GM18505 (cell line): ENCODE data around the gene PCDH8.
"Not testable (repeated sequence)": the region's sequence is repeated elsewhere in the genome, so short reads cannot be mapped to it uniquely, and the experiment has no call there.

Experiments used
- ATAC-seq: cut with Tn5 transposase; IDR thresholded peaks from one replicate; pipeline ENCODE4 v1.9.1; 2021; ENCODE audit not compliant: unreplicated experiment
- POLR2A ChIP-seq: IDR thresholded peaks from 4 replicates; pipeline ENCODE4 v1.6.1; 2011; ENCODE audit warnings: borderline replicate concordance; ENCODE audit not compliant: insufficient read depth, insufficient read length; ENCODE audit errors: extremely low read depth

The PCDH8 gene

DNA sequence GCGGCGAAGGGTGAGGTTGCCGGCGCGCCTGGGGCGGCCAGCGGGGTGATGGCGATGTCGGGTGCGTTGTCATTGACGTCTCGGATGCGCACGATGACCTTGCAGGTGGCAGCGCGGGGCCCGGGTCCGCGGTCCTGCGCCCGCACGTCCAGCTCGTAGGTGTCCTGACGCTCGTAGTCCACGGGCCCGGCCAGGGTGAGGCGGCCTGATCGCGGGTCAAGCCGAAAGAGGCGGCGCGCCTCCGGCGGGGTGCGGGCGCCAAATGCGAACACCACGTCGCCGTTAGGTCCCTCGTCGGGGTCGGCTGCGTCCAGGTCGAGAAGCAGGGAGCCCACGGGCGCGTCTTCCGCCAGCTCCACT, 1.1 kb downstream of the PCDH8 start:
- no peak for TF ChIP-seq POLR2A
- no peak for ATAC-seq

DNA sequence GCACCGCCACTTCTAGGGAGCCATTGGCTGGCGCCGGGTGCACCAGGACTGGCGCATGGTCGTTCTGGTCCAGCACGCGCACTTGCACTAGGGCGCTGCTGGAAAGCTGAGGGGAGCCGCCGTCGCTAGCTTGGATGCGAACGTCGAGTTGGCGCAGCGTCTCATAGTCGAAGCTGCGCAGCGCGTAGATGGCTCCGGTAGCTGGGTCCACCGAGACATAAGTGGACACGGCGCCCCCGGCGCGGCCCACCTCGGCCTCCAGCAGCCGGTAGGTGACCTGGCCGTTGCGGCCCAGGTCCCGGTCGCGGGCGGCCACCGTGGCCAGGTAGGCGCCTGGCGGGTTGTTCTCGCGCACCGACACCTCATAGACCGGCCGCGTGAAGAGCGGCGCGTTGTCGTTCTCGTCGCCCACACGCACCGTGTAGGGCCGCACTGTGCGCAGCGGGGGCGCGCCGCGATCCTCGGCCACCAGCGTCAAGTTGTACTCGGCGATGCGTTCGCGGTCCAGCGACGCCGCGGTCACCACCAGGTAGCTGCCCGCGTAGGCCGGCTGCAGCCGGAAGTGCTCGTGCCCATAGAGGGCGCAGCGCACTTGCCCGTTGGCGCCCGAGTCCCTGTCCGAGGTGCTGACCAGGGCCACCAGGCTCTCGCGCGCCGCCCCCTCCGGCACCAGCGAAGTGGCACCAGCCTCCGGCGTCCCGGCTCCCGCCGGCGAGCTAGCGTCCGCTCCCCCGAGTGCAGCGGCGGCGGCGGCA, 1.7 kb downstream of the PCDH8 start:
- TF ChIP-seq POLR2A, result no peak
- no peak for ATAC-seq

DNA sequence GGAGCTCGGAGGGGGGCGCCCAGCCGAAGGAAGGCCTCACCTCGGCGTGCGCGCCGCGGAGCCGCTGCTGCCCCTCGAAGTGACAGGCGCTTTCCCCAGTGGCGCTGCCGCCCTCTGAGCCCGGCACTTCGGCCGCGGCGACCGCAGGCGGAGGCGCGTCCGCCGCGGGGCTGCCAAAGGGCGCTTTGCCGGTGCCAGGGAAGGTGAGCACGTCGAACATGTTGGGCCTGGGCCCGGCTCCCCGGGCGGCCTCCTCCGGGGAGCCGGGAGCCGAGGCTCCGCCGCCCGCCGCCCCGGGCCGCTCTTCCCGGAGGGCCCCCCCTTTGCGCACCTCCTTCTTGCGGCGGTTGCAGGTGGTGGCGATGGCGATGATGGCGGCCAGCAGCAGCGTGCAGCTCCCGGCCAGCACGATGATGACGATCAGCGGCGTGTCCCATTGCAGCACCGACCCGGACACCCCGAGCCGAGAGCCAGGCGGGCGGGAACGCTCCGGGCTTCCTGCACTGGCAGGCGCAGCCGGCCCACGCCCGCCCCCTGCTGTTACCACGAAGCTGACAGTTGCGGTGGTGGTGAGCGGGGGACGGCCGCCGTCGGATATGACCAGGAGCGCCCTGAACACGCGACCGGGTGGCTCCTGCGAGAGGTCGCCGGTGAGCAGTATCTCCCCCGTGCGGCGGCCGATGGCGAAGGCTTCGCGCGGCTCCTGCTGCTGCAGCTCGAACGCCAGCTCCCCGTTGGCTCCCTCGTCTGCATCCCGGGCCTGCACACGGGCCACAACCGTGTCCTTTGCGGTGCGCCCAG, 2.5 kb downstream of the PCDH8 start:
- ATAC-seq, result no peak
- no peak for TF ChIP-seq POLR2A

DNA sequence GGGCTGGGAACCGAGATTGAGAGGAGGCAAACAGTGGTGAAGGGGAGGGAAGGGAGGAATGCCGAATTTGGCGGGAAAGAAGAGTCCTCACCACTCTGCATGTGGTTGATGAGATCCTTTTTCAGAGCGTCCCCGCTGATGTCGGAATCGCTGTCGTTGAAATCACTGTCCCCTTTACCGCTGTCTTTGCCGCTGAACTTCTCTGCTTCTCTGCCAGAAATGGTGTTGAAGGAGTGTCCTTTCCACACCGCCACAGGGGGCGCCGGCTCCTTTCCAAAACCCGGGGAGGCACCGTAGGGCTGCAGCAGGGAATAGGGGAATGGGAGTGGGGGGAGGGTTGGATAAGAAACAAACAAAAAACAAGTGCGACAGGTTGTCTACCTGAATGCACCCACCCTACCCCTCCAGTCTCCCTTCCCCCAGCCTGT, 3.1 kb downstream of the PCDH8 start:
- no peak for TF ChIP-seq POLR2A
- no peak for ATAC-seq

DNA sequence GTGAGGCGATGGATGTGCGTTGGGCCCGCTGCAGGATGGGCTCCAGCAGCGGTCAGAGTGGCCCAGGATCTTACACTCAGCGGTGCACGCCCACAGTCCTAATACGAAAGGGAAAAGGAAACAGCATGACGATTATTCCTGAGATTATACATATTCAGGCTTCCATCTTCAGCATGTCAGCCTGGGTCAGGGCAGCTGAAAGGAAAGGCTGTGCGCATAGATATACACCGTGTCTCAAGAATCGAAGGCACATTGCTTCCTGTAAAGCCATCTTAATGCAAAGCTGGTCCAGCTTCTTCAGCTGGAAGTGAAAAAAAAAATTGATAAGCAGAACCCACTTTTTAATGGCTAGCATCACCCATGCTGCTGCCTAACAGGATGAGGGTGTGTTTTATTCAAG, 3.6 kb downstream of the PCDH8 start:
- no peak for ATAC-seq
- TF ChIP-seq POLR2A, result no peak

DNA sequence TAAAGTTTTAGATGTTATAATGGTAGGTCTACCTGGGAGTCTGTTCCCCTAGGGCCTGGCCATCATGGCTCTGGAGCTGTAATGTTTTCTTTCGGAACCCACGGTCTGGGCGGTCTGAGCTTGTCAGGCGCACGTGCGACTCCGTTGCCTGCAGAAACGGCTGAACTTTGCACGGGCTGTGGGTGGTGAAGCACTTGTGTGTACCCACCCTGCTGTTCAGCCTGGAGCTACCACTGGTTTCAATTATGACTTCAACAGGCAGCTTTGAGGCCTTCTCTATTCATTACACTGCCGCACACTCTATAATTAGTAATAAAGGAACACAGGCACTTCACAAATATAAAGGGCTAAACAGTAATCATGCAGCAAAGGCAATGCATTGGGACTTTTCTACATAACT, 6.0 kb downstream of the PCDH8 start:
- no peak for ATAC-seq
- no peak for TF ChIP-seq POLR2A

DNA sequence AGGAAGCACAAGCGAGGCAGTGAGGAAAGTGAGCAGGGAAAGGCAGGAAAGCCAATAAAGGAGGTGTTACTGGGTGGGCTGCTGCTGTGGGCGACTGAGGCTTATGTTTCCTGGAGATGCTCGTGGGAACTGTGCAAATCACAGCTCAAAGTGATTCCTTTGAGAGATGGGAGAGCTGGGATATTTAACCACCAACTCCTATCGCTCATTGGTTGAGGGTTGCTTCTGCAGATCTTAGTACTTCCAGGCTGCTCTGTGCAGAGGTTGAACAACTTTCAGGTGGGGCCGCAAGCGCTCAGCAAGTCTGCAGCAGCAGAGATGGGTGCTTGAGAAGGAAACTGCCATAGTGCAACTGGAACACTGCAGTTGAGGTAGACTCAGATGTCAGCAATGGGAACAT, 8.4 kb downstream of the PCDH8 start:
- no peak for ATAC-seq

DNA sequence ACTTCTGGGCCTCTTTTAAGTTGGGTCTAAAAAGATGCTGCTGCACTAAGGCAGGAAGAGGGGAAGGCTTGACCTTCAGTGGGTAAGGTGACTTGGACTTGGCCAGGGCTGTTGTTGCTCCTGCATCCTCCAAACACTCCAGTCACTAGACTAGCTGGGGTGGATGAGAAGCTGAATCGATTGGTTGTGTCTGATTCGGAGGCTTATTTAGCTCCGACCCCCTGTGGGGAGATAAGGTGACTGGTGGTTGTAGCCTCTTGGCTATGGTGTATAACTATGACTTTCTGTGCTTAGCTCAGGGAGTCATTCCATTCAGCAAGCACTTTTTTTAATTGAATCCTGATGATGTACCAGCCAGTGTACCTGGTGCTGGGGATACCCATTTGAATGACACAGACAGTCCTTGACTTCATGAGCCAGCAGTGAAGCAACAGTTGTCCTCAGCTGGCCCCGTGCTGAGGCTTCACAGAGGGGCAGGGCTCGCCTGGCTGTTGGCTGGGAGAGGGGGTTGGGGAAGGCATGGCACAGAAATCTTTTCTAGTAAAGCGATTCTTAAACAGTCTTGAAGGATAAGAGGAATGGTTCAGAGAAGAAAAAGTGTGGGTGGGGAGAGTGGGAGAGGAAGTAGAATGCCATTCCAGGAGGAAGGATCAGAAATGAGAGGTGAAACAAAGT, 9.9 kb downstream of the PCDH8 start:
- TF ChIP-seq POLR2A, result no peak
- ATAC-seq, result no peak

More for the DNA sequence above, 8.4 kb downstream of the PCDH8 start:
- no peak for TF ChIP-seq POLR2A

DNA sequence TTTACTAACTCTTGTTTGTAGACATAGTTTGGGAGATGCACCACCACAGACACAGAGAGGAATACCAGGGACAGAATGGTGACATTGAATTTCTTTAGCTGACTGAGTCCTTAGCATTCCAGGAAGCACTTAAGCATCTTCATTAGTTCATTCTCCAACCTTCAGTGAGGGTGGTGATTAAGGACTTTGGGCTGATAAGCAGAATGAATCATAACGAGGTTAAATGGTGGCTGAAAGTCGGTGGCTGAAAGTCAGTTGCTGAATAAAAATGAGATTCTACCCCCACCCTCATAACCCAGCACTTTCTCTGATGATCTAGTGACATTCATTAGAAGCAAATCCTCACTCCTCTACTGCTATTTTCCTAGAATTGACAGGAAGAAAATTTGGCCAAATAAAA, 10.6 kb downstream of the PCDH8 start:
- ATAC-seq, result no peak
- no peak for TF ChIP-seq POLR2A

DNA sequence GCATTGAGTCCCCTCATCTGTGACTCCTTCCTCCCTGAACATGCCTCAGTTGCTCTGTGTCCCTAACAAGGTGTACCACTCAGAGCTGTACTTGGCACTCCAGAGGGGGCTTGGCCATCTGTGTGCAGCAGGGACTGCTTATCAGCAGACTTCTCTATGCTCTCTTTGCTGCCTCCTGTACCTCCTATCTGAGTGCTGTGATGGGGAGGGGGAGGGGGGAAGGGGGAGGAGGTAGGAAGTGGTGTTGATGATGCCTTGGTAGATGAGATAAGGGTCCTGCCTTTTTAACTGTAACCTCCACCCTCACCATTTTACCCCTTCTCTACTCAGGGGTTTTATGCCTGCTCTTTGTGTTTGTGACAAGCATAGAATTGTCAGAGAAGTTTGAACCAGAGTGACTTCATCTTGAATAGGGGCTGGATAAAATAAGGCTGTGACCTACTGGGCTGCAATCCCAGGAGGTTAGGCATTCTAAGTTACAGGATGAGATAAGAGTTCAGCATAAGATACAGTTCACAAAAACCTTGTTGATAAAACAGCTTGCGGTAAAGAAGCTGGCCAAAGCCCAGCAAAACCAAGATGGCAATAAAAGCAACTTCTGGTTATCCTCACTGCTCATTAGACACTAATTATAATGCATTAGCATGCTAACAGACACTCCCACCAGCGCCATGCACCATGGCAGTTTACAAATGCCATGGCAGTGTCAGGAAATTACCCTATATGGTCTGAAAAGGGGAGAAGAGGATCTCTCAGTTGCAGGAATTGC, 13.2 kb downstream of the PCDH8 start:
- TF ChIP-seq POLR2A, result no peak
- ATAC-seq, result no peak

DNA sequence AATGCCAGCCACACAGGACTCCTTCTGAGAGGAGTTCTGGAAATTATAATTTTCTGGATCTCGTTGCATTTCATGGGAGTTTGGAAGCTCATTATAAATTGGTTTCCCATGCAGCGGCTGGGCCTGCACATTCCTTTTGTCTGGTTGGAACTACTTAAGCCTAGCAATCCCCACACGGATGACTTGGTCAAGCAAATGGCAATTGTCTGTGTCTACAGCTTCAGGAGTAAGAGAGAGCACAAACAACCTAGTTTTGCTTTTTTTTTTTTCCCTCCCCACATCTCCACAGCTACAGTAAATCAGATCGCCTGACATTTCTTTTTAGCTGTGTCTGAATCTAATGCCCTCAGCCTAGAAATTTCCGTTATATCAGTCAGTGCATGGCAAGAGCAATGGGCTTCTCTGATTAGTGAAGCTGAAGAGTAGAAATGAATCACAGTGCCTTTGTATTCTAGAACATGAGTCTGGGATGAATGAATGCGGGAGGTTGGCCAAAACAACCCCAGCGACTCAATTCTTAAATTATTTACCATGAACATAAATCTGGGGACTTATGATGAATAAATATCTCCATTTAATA, 15.1 kb downstream of the PCDH8 start:
- ATAC-seq, result no peak
- TF ChIP-seq POLR2A, result no peak

DNA sequence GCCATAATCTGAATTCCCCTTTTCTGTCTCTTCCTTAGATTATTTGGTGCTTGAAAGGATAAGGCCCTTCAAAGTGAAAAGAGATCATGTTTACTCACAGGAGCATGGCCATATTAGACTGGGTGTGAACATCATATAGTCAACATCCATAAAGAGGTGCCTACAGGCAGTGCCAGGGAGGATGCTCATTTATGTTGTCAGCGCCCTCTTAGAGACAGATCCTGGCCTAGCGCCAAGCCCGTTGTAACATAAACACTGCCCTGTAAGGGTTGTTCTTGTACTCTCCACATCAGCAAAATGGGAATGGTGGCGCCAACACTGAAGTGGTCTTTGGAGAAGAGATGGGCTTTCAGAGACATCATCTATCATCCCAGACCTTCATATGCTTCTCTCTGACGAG, 16.1 kb downstream of the PCDH8 start:
- no peak for ATAC-seq
- TF ChIP-seq POLR2A, result no peak

DNA sequence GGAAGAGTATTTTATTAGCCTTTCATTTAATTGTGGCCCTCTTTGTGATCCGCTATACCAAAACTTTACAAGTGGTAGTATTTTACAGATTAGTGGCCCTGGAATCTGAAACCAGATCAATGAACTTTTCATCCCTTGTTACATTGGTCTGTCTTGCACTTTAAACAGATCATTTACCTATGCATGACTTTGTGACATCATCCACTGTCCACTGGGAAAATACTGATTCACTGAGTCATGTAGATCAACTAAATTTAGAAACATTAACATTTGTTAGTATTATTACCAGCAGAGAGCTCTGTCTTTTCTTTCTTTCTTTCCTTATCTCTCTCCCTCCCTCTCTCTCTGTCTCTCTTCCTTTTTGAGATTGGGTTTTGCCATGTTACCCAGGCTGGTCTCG, 17.5 kb downstream of the PCDH8 start:
- TF ChIP-seq POLR2A, result no peak
- no peak for ATAC-seq

DNA sequence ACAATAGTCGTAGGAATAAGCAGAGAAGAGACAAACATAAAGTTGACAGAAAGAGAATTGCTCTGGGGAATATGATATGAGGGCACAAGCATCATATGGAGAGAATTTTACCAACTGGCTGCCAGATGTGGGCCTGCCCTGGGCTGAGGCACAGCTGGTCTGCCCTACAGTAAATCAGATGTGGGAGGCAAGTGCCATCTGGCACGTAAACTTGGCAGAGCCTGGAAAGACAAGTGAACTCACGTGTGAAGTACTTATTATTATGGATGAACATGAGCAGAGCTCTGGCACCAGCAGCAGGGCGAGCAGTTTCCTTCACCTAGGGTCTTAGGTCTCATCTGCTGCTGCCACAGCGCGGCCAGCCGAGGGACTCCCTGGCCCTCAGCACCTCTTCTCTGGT, 20.6 kb downstream of the PCDH8 start:
- no peak for ATAC-seq
- TF ChIP-seq POLR2A, result no peak

DNA sequence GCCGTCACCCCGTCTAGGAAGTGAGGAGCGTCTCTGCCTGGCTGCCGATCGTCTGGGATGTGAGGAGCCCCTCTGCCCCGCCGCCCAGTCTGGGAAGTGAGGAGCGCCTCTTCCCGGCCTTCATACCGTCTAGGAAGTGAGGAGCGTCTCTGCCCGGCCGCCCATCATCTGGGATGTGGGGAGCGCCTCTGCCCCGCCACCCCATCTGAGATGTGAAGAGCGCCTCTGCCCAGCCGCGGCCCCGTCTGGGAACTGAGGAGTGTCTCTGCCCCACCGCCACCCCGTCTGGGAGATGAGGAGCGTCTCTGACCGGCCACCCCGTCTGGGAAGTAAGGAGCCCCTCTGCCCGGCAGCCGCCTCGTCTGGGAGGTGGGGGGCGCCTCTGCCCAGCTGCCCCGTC, 30.6 kb downstream of the PCDH8 start:
- ATAC-seq, result not testable (repeated sequence)
